Transverse colon (tissue), 4 donors: ENCODE data around the gene LIPA. TPM values are rescaled to one million over a fixed set of nuclear protein-coding genes. Genes with fewer than 3 reads are reported as not detected.

Experiments used
- DNase-seq: peaks from one replicate; pipeline ENCODE4 v3.0.0-alpha.2; 2019
- H3K27ac ChIP-seq, 4 donors: fragments of 200-600 bp; sonication (generic); 2 replicates each; pipeline ENCODE4 v1.5.1; 2016 to 2018; ENCODE audit warnings: inconsistent platforms in 4 of 4
- H3K27me3 ChIP-seq: fragments of 200-600 bp; sonication (generic); 2 replicates; pipeline ENCODE4 v1.5.1; 2017; ENCODE audit warnings: inconsistent platforms
- H3K36me3 ChIP-seq, 4 donors: fragments of 200-600 bp; sonication (generic); 2 replicates each; pipeline ENCODE4 v1.5.1; 2017 to 2019; ENCODE audit warnings: inconsistent platforms in 4 of 4
- H3K4me1 ChIP-seq, 4 donors: fragments of 200-600 bp; sonication (generic); 2 replicates each; pipeline ENCODE4 v1.5.1; 2017 to 2020; ENCODE audit warnings: inconsistent platforms in 4 of 4
- H3K4me3 ChIP-seq, 4 donors: fragments of 200-600 bp; sonication (generic); 1 replicate in 1 of 4; 2 replicates in 3 of 4; pipeline versions ENCODE4 v1.5.1 to v1.6.1; 2017 to 2019; ENCODE audit warnings: inconsistent platforms in 4 of 4
- H3K9me3 ChIP-seq, 2 donors: fragments of 200-600 bp; sonication (generic); 2 replicates each; pipeline ENCODE4 v1.5.1; 2017 to 2019; ENCODE audit warnings: inconsistent platforms in 2 of 2
- CTCF ChIP-seq, 5 experiments: fragments of 200-600 bp in 3 of 5; fragments of 450-650 bp in 2 of 5; sonication (generic) in 3 of 5; IDR thresholded peaks; 1 replicate in 2 of 5; 2 replicates in 3 of 5; pipeline ENCODE4 v1.5.1; 2016 to 2017; ENCODE audit warnings: antibody characterized with exemption in 5 of 5, inconsistent platforms in 3 of 5, mild to moderate bottlenecking in 2 of 5, moderate library complexity in 1 of 5
- EP300 ChIP-seq: sonication (generic); formaldehyde crosslinking; IDR thresholded peaks from one replicate; pipeline ENCODE4 v1.6.1; 2017; ENCODE audit warnings: antibody characterized with exemption, low read depth
- POLR2A ChIP-seq: fragments of 450-650 bp; IDR thresholded peaks from one replicate; pipeline ENCODE4 v1.6.1; 2016; ENCODE audit warnings: antibody characterized with exemption, mild to moderate bottlenecking, moderate library complexity
- POLR2AphosphoS5 ChIP-seq, 3 donors: sonication (generic); formaldehyde crosslinking; IDR thresholded peaks; one replicate each; pipeline ENCODE4 v1.6.1; 2016; ENCODE audit warnings: antibody characterized with exemption in 3 of 3
- WGBS, 2 donors: methylation state at CpG; one replicate each; pipeline ENCODE4 v1.1.5; 2018; ENCODE audit warnings: low coverage in 1 of 2; 5-methylcytosine and 5-hydroxymethylcytosine counted together
- in situ Hi-C, 4 donors: fragments of 200-750 bp; cut with MboI; loops; one replicate each; pipeline versions ENCODE4 v1.15.0 to v1.15.1; 2017; ENCODE audit warnings: low sequenced_read_pairs in 3 of 4, low pct_ligation_motif_present in 1 of 4, low pct_unique_long_range_greater_than_20kb in 1 of 4
- intact Hi-C: fragments of 100-400 bp; cut with DNase I; formaldehyde crosslinking; loops from one replicate; pipeline ENCODE4 v1.15.1; 2023; ENCODE audit warnings: low total_unique reads
- total RNA-seq, 4 donors: library from RNA; depleted of rRNA; stranded (reverse); fragments of >200 nt; gene quantifications; one replicate each; pipeline ENCODE4 v1.1.0, GENCODE V29; 2016

Gene LIPA
- total RNA-seq, 4 donors from 2014 or later = 3.6 to 23.8 (median 12.1) TPM

DNA sequence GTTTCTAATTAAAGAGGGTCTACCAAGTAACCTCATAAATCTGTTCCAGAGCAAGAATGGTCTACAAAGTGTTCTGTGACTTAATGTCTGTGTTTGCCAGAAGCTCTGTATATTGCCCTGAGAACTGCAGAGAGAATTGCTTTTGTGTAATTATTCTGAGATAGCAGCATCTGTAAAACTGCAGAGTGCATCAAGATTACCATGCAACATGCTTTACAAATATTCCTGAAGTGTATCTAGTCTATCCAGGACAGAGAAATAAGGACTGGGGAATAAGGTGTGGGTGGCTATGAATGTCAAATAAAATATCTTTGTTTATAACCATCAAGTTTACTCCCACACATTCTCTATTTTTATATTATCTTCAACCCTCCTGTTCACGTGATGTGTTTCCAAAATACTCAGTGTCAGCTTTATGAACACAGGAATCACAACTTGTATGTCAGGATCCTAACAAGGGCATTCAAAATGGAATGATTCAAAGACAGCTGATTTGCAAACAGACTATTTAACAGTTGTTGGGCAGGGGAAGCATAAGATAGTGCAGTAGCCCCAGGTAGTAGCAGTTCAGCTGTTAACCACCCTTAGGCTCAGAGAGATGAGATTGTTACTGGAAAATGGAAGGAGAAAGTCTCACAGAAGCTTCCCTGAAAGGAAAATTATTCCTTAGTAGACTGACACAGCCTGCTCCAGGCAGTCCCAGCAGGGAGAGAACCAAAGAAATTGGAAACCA, 15.3 kb upstream of the LIPA start:
- H3K27ac ChIP-seq = no peak overlapping the region
- intact Hi-C loops = no loop called here

GRCh38 chr10:89263531-89263930, 12.0 kb upstream of the LIPA start:
- intact Hi-C loops (no loop called here), in situ Hi-C loops (no loop called here)
- H3K4me1 ChIP-seq = peaks cover 0 to 10% (median 4%) of the 10 kb centered on the region in 4 donors
- 89% methylated on average over 1 of the region's 1 CpG; no CpG with 5 or more reads in 1 of the 2 donors for WGBS, 2 donors
- TF ChIP-seq CTCF (IDR thresholded peaks at IDR 0.05) (no peak), POLR2AphosphoS5 (IDR thresholded peaks at IDR 0.05) (no peak), POLR2A (no peak), EP300 (no peak)
- H3K27ac ChIP-seq = no peak overlapping the region
- no peaks in the 10 kb centered on the region for H3K27me3 ChIP-seq
- no peak overlapping the region for H3K4me3 ChIP-seq
- H3K36me3 ChIP-seq = no peaks in the 10 kb centered on the region
- no peaks in the 10 kb centered on the region for H3K9me3 ChIP-seq
- no peak for DNase-seq

More for the DNA sequence above, 15.3 kb upstream of the LIPA start:
- Histone ChIP-seq H3K4me3 (no peak overlapping the region), H3K4me1 (peaks cover 0 to 3% (median 0%) of the 10 kb centered on the region in 4 donors), H3K27me3 (no peaks in the 10 kb centered on the region), H3K36me3 (no peaks in the 10 kb centered on the region), H3K9me3 (no peaks in the 10 kb centered on the region)
- in situ Hi-C loops = no loop called here
- WGBS, 2 donors = 8 to 28% methylated on average over 1 of the region's 1 CpG
- no peak for DNase-seq
- no peak for TF ChIP-seq CTCF (IDR thresholded peaks at IDR 0.05)
- no peak for TF ChIP-seq POLR2A
- TF ChIP-seq EP300 = no peak

- no peak for DNase-seq
- 89 to 91% methylated on average over 1 of the region's 1 CpG for WGBS, 2 donors
- Histone ChIP-seq H3K27me3 (no peaks in the 10 kb centered on the region), H3K9me3 (no peaks in the 10 kb centered on the region), H3K4me3 (no peak overlapping the region), H3K36me3 (no peaks in the 10 kb centered on the region), H3K4me1 (peaks cover 0 to 10% (median 4%) of the 10 kb centered on the region in 4 donors), H3K27ac (no peak overlapping the region)
- in situ Hi-C loops (no loop called here), intact Hi-C loops (no loop called here)
- no peak for TF ChIP-seq EP300
- TF ChIP-seq POLR2A = no peak
- no peak for TF ChIP-seq CTCF (IDR thresholded peaks at IDR 0.05)
- no peak for TF ChIP-seq POLR2AphosphoS5 (IDR thresholded peaks at IDR 0.05)
Observed at GRCh38 chr10:89263091-89263490, 11.5 kb upstream of the LIPA start.

DNA sequence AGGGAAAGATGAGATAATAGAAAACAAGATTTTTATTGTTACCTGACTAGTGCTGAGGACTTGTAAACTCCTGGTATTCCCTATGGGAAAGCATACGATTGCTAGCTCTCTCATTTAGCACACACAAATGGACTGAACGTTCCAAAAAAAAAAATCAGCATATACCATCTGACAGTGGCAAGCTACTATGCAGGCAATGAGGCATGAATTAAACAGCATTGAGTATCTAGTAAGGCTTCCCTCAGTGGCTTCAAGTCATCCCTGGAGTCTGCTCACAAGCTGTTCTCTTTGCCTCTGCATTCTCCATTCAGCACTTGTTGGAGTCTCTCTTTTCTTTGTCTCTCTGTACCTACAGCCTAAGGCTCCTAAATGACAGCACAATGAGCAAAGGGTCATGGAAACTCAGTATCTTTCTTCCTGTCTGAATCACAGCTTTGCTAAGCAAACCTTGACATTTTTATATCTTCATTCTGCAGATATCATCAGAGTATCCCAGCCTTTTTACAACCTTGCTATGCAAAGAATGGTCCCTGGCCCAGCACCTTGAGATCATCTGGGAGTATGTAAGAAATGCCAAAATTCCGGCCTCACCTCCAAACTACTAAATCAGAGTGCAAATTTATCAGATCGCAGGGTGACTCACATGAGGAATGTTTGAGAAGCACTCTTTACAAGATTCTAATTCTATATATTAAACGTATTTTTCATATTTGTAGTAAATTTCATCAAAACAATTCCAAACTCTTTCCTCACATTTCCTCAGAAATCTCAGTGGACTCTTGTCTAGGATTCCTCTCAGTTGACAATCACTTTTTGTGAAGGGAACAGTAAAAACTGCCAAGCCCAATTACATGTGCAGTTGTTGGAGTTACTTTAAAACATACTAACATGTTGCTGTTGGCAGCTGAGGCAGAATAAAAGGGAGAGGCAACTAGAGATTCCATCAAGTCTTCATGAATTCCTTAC, 10.8 kb upstream of the LIPA start:
- TF ChIP-seq CTCF (IDR thresholded peaks at IDR 0.05) (no peak), POLR2AphosphoS5 (IDR thresholded peaks at IDR 0.05) (no peak), EP300 (no peak), POLR2A (no peak)
- Histone ChIP-seq H3K27me3 (no peaks in the 10 kb centered on the region), H3K9me3 (no peaks in the 10 kb centered on the region), H3K27ac (no peak overlapping the region), H3K4me1 (peaks cover 0 to 10% (median 4%) of the 10 kb centered on the region in 4 donors), H3K4me3 (no peak overlapping the region), H3K36me3 (no peaks in the 10 kb centered on the region)
- intact Hi-C loops (no loop called here), in situ Hi-C loops (no loop called here)
- no peak for DNase-seq
- 77 to 78% methylated on average over 5 of the region's 5 CpGs for WGBS, 2 donors
